ENCODE data around the gene NFIB.

NFIB gene

DNA sequence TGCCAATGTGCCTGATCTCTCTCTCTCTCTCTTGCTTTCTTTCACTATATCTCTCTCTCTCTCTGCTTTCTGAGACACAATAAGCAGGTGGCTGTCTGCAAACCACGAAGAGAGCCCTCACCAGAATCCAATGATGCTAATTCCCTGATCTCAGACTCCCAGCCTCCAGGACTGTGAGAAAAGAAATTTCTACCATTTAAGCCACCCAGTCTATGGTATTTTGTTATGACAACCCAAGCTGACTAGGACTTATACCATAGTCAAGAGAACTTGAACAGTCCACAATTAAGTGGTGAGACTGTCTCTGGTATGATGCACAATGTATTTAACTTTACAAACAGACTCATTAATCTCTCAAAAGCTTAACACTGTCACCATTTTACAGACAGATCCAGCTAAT is 67.0 kb downstream of the NFIB start:
- DNase-seq (ENCODE audit: low spot score), result no peak

DNA sequence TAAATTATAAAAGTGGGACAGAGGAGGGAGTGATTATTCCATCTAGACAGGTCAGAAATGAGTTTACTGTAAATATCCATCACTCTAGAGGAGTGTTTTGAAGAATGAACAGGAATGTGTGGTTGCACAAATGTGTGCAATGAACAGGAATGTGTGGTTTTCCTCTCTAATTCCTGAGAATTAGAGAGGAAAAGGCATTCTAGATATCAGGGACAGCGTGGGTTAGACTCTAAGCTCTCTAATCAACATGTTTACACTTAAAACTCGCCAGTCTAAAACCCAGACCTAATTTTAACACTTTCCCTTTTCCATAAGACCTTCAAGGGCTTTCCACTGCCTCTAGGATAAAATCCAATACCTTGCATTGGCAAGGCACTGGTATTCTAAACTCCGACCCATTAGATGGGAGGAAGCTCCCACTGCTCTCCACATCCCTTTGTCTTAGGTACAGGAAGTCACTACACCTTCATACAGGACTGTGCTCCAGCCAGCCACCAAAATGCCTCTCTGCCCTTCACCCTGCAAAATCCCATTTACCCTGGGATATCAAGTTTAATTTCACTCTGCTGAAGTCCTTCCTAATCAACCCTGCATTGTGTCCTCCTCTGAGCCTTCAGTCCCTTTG is 67.9 kb downstream of the NFIB start:
- DNase-seq (ENCODE audit: low spot score), result no peak

DNA sequence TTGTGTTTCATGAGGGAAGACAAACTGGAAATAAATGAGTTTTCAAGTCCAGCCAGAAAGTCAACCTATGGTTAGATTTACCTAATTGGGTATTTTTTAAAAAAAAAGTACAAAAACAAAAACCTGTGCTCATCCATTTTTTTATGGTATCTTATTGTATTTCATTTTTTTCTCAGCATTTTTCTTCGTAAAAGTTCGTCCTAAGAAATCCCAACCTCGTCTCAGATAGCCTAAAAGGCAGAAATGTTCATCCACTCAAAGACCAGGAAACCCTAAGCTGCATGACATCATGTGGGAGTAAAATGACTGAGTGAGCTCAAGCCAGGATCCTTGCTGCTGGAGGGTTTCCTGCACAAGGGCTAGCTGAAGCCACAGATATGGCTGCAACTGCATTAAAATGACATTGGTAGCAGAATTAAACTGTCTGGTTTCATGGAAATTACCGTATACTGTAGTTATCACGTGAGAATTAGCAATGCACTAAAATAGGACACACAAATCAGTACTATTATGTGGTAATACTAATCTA is 70.4 kb downstream of the NFIB start:
- DNase-seq (ENCODE audit: low spot score), result no peak

DNA sequence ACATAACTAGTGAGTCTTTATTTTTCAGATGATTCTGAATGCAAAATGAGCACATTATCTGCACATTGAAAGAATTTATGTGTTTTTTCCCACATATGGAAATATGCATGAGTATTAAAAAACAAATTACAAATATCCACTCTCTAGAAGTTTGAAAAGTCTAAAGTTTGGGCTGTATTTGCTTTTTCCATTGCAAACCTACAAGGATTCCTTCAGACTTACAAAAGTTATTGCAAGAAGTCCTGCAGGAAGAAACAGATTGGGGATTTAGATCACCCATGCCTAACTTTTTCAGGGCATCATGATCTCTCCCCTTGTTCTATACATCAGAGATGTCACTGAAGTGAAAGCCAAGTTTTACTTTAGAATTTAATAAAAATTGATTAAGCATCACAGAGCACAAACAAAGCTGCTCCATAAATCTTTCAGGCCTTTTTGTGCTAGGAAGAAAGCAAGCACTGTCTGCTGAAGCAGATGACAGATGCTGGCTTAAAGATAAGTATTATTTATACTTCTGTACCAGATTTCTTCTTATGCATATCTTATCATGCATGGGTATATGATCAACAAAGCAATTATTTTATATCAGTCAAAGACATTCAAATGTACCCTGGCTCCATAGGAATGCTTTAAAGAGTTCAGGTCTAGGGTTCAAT is 71.7 kb downstream of the NFIB start:
- DNase-seq (ENCODE audit: low spot score), result no peak

DNA sequence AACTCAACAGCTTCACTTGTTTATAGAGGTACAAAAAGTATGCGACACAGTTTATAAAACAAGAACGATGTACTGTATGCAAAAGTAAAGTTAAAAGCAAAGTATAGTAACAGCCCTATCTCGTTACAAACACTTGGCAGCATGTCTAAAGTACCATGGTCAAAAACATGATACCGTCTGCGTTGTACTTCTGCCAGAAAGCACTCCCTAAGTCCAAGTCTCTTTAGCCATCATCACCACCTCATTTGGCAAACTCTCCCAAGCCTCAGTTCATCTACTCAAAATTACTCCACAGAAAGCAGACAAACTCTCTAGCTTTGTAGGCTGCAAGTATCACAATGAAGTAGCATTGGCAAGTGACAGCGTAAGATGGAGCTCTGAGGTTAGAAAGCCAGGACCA is 73.4 kb downstream of the NFIB start:
- no peak for DNase-seq (ENCODE audit: low spot score)

DNA sequence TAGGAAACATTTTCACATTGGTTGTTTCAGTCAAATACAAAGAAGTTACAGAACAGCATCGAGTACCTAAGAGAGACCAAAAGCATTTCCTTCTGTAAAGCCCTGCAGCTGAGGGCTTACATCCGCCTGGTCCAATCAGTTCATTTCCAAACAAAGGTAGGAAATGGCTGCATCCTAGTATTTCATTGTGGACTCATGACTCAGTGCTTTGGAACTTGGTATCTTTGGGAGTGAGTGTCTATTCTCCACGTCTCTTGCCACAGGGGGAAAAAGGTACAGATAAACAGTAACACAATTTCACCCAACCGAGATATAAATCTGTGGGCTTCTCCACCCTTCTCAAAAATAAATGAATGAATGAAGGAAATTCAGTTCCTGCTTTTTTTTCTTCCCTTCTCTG is 75.4 kb downstream of the NFIB start:
- DNase-seq (ENCODE audit: low spot score), result no peak

DNA sequence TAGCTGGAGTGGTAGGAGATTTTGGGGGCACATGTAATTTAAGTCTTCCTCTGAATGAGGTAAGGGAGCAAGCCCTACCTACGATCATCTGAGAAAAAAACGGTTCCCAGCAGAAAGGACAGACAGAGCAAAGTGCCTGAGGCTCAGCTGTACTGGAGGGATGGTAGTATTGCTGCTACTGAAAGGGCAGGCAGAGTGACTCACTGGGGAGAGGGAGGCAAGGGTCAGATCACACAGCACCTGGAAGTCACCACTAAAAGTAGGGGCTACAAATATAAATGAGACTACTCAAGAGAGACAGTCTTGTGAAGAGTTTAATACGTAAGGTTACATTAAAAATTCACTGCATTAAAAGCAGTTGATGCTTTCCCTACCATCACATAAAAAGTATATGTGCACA is 75.9 kb downstream of the NFIB start:
- no peak for DNase-seq (ENCODE audit: low spot score)

DNA sequence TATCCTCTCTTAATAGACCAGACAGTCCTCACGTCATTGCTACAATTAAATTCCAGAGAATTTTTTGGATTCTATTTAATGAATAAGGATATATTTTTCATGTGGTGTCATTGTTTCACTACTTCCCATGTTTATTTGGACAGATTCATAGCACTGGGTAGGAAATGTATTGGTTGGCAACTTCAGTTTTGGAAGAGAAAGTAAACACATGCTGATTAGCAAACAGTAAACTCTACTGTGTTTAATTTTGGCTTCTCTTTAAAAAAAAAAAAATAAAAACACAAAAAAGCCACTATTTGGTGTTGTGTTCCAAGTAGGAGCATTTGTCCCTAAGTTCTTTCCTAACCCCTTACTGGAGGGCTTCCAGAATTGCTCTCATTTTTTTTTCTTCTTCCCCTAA is 77.3 kb downstream of the NFIB start:
- peak; percentile 20 for DNase-seq (ENCODE audit: low spot score)

DNA sequence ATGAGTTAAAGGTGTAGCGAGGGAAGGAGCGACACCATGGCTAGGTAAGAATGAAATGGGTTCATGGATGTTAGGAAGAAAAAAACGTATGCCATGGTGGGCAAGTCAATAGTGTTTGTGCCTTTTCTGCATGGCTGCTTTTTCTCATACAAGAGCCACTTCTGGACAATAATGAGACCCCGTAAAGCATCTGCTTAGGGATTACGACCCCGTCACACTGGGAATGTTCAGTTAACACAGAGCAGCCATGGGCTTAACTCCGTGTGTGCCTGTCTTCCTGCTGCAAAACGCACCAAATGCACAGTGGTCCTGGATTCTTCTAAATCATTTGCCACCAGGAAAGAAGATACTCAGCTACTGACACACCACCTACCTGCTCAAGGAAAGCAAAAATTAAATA is 81.8 kb downstream of the NFIB start:
- no peak for DNase-seq (ENCODE audit: low spot score)

DNA sequence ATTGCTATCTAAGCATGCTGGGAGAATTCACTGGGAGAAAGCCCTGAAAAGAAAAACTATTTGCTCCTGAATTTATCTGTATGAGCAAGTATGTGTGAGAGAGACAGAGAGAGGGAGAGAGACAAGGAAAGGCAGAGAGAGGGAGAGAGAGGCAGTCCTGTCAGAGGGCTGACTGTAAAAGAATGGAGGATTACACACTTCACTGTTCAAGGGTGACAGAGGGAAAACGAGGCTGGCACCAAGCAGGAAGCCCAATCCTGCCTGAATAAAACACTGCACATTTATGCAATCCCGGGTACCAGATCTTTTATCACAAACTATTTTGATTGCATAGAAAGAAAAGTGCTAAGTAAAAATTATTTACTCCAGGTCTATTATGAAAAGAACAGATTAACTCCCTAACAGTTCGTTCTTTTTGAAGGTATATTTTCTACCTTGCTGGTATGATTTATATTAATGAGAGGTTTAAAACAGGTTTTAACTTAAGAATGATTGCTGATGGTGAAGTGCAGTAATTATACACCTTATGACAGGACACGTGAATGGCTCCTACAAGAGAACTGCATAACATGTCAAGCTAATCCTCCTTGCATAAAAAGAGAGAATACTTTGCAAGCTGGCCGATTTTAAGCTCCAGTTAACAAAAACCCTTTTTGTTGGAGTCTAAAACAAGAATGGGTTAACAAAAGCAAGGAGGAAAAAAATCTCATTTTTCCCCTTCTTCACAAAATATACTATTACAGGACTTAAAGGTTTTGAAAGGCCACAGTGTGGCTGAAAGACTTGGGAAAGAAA is 82.5 kb downstream of the NFIB start:
- no peak for DNase-seq (ENCODE audit: low spot score)

DNA sequence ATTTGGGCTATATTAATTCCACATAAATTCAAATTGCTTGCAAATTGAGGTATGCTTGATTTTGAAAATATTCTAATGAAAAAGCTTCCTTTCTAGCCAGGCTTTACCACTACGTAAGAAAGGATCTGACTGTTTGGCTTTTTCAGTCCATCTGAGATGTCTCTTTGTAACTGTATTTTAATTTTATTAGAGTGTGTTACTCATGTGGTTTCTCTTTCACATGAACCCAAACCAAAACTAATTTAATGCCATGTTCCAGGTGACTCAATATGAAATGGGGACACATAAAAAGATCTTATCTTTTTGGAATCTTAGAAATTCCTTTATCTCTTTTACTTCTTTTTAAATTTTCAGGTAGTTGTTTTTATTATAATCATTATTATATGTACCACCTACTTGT is 85.3 kb downstream of the NFIB start:
- DNase-seq (ENCODE audit: low spot score), result no peak

DNA sequence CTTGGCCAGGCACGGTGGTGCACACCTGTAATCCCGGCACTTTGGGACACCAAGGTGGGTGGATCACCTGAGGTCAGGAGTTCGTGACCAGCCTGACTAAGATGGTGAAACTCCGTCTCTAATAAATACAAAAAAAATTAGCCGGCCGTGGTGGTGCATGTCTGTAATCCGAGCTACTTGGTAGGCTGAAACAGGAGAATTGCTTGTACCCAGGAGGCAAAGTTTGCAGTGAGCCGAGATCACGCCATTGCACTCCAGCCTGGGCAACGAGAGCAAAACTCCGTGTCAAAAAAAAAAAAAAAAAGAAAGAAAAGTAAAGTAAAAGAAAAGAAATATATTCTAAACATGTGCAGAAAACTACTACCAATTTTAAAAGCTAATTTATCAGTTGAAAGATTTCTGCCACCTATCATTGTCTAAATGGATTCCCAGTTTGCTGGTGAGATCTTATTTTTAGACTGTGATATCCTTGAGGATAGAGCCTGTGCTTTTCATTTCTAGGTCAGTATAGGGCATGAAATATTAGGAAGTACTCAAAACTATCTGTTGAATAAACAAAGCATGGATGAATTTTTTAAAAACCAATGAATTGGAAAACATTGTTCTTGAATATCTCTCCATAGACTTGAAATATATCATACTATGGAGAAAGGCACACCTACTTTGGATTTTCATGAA is 86.9 kb downstream of the NFIB start:
- DNase-seq (ENCODE audit: low spot score), result no peak

DNA sequence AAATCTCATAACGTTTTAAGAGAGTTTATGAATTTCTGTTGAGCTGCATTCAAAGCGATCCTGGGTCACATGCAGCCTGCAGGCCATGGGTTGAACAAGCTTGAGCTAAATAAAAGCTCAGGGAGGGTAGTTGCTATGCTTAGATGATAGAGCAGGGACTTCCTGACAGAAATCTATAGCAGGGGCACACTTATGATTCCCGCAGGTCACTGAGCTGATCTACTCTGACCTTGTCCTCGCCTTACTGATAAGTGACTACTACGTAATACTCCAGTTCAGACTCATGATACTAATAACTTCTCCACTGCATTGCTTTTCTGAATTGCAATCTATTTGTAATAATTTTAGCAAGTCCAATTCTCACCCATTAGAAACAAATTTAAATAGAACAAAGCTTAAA is 90.9 kb downstream of the NFIB start:
- no peak for DNase-seq (ENCODE audit: low spot score)

DNA sequence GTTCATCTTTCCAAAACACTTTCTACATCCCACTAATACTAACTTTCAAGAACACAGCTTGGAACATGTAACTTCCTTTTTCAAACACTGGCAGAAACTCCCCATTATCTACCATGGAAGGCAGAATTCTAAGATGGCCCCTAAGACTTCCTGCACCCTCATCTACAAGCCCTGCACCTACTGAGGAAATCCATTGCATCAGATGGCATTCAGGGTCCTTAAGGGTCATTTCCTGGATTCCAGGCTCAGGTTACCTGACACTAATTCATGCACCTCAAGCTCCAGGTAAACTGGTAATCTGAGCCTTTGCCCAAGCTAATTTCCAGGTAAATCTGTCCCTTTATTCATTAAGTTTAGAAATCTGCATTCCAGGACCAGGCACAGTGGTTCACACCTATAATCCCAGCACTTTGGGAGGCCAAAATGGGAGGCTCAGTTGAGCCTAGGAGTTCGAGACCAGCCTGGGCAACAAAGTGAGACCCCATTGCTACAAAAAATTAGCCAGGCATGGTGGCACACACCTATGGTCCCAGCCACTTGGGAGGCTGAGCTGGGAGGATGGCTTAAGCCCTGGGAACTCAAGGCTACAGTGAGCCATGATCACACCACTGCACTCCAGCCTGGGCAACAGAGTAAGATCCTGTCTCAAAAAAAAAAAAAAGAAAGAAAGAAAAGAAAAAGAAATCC is 91.6 kb downstream of the NFIB start:
- no peak for DNase-seq (ENCODE audit: low spot score)

DNA sequence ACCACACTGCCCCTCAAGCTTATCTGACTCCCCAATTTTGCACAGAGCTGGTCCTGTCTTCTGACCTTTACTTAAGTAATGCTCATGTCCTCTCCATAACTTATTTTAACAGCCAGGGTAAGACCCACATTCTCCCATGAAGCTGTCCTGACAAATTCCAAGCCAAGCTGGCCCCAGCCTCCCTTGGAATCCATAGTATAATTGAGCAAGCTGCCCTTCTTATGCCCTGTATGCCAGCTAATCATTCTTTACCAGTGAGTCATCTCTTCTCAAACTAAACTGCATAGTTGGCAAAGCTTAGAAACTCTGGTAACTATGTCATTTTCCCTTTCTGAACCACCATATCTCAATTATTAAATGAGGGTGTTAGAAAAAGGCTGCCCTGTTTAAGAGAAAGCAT is 92.4 kb downstream of the NFIB start:
- DNase-seq (ENCODE audit: low spot score), result no peak

DNA sequence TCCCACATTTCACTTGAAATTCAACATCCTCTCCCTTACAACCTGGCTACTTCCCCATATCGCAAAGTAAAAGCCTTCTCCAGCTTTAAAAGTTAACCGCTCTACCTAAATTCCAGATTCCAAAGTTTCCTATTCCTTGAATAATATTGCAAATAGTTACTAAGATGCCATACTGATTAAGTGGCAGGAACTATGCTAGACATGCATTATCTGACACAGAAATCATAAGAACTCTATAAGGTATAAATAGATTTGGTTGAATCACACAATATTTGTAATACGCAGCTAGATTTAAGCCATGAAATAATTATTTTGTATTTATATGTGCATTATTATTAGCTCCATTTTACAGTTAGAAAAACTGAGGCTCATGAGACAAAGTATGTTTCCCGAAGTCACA is 92.8 kb downstream of the NFIB start:
- no peak for DNase-seq (ENCODE audit: low spot score)

DNA sequence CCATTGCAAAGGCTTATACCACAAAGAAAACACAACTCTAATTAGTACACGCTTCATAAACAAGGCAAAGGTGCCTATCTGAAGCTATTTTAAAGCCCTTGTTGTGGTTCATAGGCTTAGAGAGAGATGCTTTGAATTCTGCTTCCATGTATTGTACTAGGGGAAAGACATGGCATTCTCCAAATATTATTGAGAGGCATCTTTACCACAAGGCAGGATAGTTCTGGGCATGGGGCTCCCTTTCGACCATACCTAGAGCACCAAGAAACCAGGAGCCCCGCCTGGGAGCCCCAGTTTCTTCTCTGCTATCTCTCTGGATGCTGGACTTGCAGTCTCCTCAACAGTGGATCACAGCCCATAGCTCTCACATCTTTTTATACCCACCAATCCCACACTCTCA is 93.7 kb downstream of the NFIB start:
- DNase-seq (ENCODE audit: low spot score), result no peak

DNA sequence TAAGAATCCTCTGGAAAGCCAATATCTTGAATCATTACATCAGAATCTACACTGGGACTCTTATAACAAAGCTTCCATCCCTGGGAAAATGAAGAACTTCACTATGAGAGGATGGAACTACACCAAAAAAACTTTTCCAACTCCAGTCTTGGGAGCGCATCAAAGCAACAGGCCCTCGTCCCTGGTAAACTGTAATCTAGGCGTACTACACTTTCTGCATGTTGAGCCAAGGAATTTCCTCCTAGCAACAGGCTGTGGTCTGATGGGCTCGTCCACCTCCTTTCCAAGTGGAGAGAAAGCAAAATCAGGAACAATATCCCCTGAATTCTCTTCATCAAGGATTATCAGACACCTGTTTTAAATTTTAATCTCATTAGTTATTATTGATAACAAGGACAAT is 94.1 kb downstream of the NFIB start:
- DNase-seq (ENCODE audit: low spot score), result no peak

DNA sequence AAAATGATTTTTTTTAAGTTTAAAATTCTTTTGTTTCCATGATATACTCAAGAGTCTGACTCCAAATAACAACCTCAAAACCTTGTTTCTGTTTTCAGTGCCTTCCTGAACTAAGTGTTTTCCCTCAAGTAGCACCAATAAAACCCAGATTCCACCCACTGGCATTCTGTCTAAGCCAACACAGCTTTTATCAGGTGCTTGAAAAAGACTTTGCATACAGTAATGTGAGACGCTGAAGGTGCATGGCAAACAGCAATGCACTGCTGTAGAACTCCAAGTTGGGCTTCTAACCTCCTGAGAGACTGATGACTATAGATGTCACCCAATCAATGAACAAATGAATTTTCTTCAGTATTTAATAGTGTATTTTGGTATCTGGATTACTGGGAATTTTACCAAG is 95.7 kb downstream of the NFIB start:
- no peak for DNase-seq (ENCODE audit: low spot score)

DNA sequence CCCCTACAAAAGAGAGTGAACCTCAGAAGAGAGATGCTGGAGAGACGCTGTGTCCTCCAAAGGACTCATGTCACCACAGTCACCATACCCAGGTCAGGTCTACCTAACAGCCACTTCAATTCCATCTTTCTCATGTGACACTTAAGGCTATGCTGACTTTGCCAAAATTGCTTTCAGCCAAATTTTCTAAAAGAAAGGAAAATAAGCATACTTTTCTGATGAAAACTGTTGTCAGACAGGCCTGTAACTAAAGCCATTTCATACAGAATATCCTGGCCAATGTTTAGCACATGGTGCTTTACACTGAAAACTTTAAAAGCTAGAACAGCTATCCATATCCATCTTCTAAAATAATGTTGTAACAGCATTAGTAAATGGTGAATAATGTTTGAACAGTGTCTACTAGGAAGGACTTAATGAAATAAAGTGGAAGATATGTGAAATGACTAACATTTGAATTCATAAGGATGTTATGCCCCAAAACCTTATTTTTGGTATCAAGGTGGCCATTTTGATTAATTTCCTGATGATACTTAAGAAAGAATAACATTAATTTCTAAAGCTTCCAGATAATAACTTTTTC is 97.2 kb downstream of the NFIB start:
- DNase-seq (ENCODE audit: low spot score), result no peak

DNA sequence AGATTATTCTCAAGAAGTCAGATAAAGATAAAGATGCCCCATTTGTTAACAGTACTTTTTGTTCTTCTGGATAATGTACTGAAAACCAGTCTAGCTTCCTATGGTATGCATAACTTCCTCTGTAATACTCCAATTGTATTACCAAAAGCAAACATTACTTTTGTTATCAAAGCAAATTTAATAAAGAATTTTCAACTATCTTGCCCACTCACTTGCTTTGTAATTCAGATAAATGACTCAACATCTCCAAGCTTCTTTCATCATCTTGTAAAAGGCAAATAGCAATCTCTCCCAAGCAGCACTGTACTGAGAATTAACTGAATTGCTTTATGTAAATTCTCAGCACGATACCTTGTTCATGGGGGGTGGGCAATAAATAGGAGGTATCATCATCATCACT is 98.3 kb downstream of the NFIB start:
- no peak for DNase-seq (ENCODE audit: low spot score)

DNA sequence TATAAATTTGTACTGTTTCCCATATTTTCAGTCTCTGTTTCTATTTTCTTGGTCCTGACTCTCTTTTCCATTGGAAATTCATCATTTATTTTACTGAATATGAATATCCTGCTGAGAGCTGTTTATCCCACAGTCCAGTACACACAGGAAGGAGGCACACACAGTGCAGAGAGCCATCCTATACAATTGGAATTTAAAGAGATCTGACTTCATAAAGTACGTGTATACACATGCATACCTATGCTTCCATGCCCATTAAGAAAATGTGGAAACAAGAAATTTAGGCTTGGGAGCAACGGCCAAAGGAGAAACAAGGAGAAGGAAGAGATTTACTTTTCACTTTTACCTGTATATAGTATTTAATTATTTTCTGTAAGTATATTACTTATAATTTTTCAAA is 99.2 kb downstream of the NFIB start:
- no peak for DNase-seq (ENCODE audit: low spot score)
